HUES6 (cell line): ENCODE measurements around the gene MPO.

Experiments
- H3K27ac ChIP-seq: 2 replicates; pipeline ENCODE4 v1.7.0; 2013; ENCODE audit warnings: low read depth, mild to moderate bottlenecking, low read length, inconsistent platforms
- H3K27me3 ChIP-seq: 2 replicates; pipeline ENCODE4 v1.6.1; 2013; ENCODE audit warnings: low read length; ENCODE audit not compliant: control insufficient read depth, insufficient read depth
- H3K36me3 ChIP-seq: 2 replicates; pipeline ENCODE4 v1.6.1; 2013; ENCODE audit warnings: low read length; ENCODE audit not compliant: control insufficient read depth, insufficient read depth
- H3K4me1 ChIP-seq: 2 replicates; pipeline ENCODE4 v1.6.1; 2013; ENCODE audit warnings: low read length; ENCODE audit not compliant: control insufficient read depth, insufficient read depth
- H3K4me3 ChIP-seq: 2 replicates; pipeline ENCODE4 v1.5.1; 2013; ENCODE audit warnings: low read depth, low read length
- H3K9ac ChIP-seq: one replicate; pipeline ENCODE4 v1.6.1; 2013; ENCODE audit warnings: mild to moderate bottlenecking, low read length
- H3K9me3 ChIP-seq: 2 replicates; pipeline ENCODE4 v1.6.1; 2013; ENCODE audit warnings: low read depth, low read length; ENCODE audit not compliant: control insufficient read depth, insufficient read depth

Gene MPO

DNA sequence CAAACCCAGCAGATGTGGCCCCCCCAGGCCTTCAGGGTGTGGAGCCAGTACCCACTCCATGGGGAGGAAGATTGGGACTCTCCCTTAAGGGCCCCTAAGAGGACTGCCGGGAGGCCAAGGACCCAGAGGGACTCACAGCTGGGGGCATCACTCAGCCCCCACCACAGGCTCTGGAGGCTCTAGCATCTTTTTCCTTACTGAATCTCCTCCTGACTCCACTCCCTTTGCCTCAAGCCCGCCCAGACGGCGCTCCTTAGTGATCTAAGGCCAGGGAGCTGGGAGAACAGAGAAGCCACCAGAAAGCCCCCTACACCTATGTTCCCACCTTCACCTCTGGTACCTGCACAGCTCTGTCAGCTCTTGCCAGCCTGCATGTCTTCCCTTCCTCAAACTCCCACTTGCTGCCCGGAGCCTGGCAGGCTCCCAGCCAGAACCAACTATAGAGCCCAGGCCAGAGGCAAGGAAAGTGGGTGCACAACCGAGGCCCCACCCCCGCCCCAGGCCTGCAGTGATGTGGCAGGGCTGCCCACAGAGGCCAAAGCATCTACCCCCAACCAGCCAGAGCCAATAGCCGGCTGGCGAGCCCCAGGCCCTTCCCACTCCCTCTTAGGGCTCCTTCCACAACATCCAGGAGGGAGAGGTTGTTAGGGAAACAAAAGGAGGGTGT, 22.3 kb upstream of the MPO start:
- H3K9ac ChIP-seq = no peak overlapping the region
- H3K4me3 ChIP-seq = no peak overlapping the region
- no peaks in the 10 kb centered on the region for H3K36me3 ChIP-seq
- H3K9me3 ChIP-seq = no peaks in the 10 kb centered on the region
- peaks cover 15% of the 10 kb centered on the region for H3K4me1 ChIP-seq
- H3K27me3 ChIP-seq = no peaks in the 10 kb centered on the region
- no peak overlapping the region for H3K27ac ChIP-seq

DNA sequence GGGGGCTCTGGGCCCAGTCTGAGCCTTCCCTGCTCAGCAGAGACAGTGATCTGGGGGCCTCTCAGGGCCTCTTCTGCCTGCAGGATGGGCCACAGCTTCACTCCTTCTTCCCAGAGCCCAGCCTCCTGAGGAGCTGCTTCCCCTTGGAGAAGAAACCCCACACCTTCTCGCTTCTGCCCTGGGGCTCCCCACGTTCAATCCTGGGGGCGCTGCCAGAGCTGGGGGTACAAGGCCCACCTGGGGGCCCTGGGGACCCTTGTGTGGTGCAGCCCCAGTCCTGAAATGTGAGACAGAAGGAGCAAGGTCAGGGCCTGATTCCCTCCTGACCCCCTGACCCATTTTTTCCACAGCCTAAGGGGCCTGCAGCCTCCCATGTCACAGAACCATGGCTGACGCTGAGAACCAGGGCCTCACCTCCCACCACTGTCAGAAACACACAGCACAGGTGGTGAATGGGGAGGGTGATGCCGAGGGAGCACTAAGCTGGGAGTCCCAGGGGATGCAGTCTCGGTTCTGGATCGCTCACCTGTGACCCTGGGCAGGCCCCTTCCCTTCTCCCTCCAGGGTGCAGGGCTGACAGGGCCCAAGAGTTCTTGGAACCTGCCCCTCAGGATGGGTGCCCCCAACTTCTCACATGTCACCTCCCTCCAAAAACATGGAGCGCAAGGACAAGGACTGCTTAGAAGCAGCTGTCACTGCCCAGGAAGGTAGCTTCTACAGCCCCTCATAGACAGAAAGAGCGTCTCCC, 21.6 kb upstream of the MPO start:
- H3K9me3 ChIP-seq = no peaks in the 10 kb centered on the region
- H3K27me3 ChIP-seq = no peaks in the 10 kb centered on the region
- no peak overlapping the region for H3K9ac ChIP-seq
- no peaks in the 10 kb centered on the region for H3K36me3 ChIP-seq
- H3K4me3 ChIP-seq = no peak overlapping the region
- no peak overlapping the region for H3K27ac ChIP-seq
- H3K4me1 ChIP-seq = peaks cover 14% of the 10 kb centered on the region

GRCh38 chr17:58301504-58302150, 20.9 kb upstream of the MPO start:
- no peaks in the 10 kb centered on the region for H3K27me3 ChIP-seq
- no peaks in the 10 kb centered on the region for H3K9me3 ChIP-seq
- H3K4me1 ChIP-seq = peaks cover 14% of the 10 kb centered on the region
- H3K9ac ChIP-seq = no peak overlapping the region
- no peak overlapping the region for H3K27ac ChIP-seq
- no peak overlapping the region for H3K4me3 ChIP-seq
- no peaks in the 10 kb centered on the region for H3K36me3 ChIP-seq

DNA sequence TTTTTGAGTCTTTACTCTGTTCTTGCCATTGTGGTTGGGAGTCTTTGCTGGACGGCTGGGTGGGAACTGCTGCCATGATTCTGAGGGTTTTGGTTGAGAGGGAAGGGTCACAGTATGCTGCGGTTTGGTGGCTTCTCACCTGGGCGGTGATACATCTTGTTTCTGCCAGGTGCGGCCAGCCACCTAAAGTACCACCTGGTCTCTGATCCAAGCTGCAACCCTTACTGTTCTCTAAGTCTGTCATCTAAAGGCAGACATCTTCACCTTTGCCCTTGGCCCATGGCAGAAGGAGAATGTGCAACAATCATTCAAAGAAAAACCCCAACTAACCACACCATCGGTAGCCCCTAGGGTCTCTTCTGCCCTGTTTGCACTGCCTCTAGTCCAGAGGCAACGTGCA, 19.6 kb upstream of the MPO start:
- peaks cover 14% of the 10 kb centered on the region for H3K4me1 ChIP-seq
- H3K27ac ChIP-seq = no peak overlapping the region
- H3K36me3 ChIP-seq = no peaks in the 10 kb centered on the region
- H3K9me3 ChIP-seq = no peaks in the 10 kb centered on the region
- H3K27me3 ChIP-seq = no peaks in the 10 kb centered on the region
- no peak overlapping the region for H3K9ac ChIP-seq
- no peak overlapping the region for H3K4me3 ChIP-seq

DNA sequence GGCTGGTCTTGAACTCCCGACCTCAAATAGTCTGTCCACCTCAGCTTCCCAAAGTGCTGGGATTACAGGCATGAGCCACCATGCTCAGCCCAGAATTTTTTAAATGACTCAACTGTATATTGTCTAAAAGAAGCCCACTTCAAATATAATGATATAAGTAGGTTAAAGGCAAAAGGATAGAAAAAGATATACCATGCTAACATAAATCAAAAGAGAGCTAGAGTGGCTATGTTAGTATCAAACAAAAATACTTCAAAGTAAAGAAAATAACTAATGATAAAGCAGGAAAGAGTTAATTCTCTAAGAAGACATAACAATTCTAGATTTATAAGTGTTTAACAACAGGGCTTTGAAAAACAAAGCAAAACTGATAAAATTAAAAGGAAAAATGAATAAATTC, 13.3 kb upstream of the MPO start:
- Histone ChIP-seq H3K4me3 (no peak overlapping the region), H3K27me3 (no peaks in the 10 kb centered on the region)

GRCh38 chr17:58291246-58291645, 10.5 kb upstream of the MPO start:
- Histone ChIP-seq H3K27me3 (no peaks in the 10 kb centered on the region), H3K4me1 (no peaks in the 10 kb centered on the region), H3K27ac (no peak overlapping the region), H3K9me3 (no peaks in the 10 kb centered on the region), H3K4me3 (no peak overlapping the region), H3K36me3 (no peaks in the 10 kb centered on the region), H3K9ac (no peak overlapping the region)

More for the DNA sequence above, 13.3 kb upstream of the MPO start:
- H3K9ac ChIP-seq = no peak overlapping the region
- H3K9me3 ChIP-seq = no peaks in the 10 kb centered on the region
- H3K27ac ChIP-seq = no peak overlapping the region
- no peaks in the 10 kb centered on the region for H3K36me3 ChIP-seq
- H3K4me1 ChIP-seq = no peaks in the 10 kb centered on the region

GRCh38 chr17:58289869-58290268, 9.1 kb upstream of the MPO start:
- Histone ChIP-seq H3K4me3 (no peak overlapping the region), H3K9me3 (no peaks in the 10 kb centered on the region), H3K4me1 (peaks cover 1% of the 10 kb centered on the region), H3K27ac (no peak overlapping the region), H3K9ac (no peak overlapping the region), H3K36me3 (no peaks in the 10 kb centered on the region), H3K27me3 (no peaks in the 10 kb centered on the region)

- H3K9ac ChIP-seq = no peak overlapping the region
- H3K4me1 ChIP-seq = peaks cover 12% of the 10 kb centered on the region
- H3K27ac ChIP-seq = no peak overlapping the region
- no peaks in the 10 kb centered on the region for H3K9me3 ChIP-seq
- no peak overlapping the region for H3K4me3 ChIP-seq
- H3K36me3 ChIP-seq = no peaks in the 10 kb centered on the region
- H3K27me3 ChIP-seq = peaks cover 5% of the 10 kb centered on the region
These were observed 4.7 kb upstream of the MPO start for GRCh38 chr17:58285422-58285810.

DNA sequence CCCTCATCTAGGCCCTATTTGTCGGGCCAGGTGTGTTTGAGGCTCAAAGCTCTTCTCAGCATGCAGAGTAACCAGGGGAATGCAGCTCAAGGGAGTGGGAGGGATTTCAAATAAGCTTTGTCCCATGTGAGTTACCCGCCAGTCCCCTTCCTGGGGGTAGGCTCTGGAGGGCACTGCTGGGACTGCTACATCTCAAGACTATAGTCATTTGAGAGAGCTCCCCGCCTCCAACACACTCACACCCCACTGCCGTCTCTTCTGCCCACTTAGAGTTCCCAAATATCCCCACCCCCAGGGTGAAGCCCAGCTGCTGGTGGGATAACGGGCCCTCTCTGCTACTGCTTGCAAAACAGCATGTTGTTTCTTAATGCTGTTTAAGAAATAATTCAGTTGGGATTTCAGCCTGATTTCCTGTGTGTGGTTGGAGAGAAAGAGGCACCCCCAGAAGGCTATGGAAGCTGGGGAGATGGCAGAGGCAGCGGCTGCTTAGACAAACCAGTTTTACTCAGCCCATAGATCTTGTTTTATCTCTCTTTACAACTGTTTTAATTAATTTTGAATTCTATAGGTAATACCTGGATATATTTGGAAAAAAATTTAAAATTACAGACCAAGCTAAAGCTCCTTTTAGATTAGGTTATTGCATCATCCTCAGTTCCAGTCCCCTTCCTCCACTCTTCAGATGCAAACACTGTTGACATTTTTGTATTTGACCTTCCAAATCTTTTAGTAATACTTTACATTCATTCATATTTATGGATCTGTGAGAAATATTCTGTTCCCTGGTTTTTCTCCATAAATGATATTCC, 4.1 kb upstream of the MPO start:
- Histone ChIP-seq H3K27me3 (peaks cover 11% of the 10 kb centered on the region), H3K36me3 (no peaks in the 10 kb centered on the region), H3K9ac (no peak overlapping the region), H3K9me3 (no peaks in the 10 kb centered on the region), H3K4me1 (peaks cover 12% of the 10 kb centered on the region), H3K27ac (no peak overlapping the region), H3K4me3 (no peak overlapping the region)

DNA sequence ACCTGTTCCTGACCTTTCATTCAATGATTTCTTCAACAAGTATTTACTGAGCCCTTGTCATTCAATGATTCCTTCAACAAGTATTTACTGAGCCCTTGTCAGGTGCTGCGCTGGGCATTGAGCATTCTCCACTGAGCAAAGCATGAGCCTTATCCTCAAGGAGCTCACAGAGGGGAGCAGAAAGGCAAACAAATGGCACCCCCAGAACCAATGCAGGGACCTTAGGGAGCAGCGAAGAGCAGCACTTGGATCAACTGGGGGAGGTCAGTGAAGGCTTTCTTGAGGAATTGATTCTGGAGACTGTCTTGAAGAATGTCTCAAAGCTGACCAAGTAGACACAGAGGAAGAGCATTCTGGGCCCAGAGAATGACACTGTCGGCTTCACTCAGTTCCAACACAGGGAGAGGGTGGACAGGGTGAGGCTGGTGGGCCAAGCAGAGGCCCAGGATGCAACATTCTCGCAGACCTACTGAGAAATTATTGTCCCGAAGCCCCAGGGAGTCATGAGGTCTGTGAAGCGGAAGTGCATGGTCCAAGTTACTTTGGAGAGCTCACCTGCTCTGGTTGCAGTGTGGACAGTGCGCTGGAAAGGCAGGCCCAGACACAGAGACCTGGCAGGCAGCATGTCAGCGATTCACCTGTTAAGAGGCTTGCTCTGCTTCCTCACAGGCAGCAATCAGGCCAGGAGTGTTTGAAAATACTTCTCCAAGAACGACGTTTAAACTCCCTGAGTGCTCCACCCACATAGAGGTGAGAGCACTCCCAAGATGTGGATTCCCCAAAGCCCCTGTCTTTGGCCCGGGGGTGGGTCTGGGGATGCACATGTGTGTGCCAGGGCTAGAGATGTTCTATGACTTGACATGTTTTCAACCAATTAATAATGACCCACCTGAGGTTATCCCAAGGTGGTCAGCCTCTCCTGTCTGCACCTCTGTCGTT, 3.2 kb upstream of the MPO start:
- no peak overlapping the region for H3K9ac ChIP-seq

More for the DNA sequence above, 3.2 kb upstream of the MPO start:
- H3K36me3 ChIP-seq = no peaks in the 10 kb centered on the region
- peaks cover 12% of the 10 kb centered on the region for H3K4me1 ChIP-seq
- no peaks in the 10 kb centered on the region for H3K9me3 ChIP-seq
- no peak overlapping the region for H3K27ac ChIP-seq
- H3K4me3 ChIP-seq = no peak overlapping the region
- H3K27me3 ChIP-seq = peaks cover 20% of the 10 kb centered on the region
